GM10847 (cell line): ENCODE data around the gene OR52M1.

Experiments used
- POLR2A ChIP-seq: IDR thresholded peaks from 2 replicates; pipeline ENCODE4 v1.6.1; 2011; ENCODE audit not compliant: insufficient read length; ENCODE audit errors: extremely low read depth

Gene OR52M1

GRCh38 chr11:4551346-4551979 lies 6.5 kb downstream of the OR52M1 start:
- no peak for TF ChIP-seq POLR2A

GRCh38 chr11:4559527-4560440 lies 14.8 kb downstream of the OR52M1 start:
- no peak for TF ChIP-seq POLR2A

GRCh38 chr11:4560467-4560866 lies 15.5 kb downstream of the OR52M1 start:
- no peak for TF ChIP-seq POLR2A

GRCh38 chr11:4565371-4565770 lies 20.4 kb downstream of the OR52M1 start:
- TF ChIP-seq POLR2A, result no peak

GRCh38 chr11:4569075-4569474 lies 24.1 kb downstream of the OR52M1 start:
- TF ChIP-seq POLR2A, result no peak

GRCh38 chr11:4576880-4577279 lies 31.9 kb downstream of the OR52M1 start:
- TF ChIP-seq POLR2A, result no peak

GRCh38 chr11:4577761-4578160 lies 32.8 kb downstream of the OR52M1 start:
- no peak for TF ChIP-seq POLR2A

- TF ChIP-seq POLR2A, result no peak
These were observed 33.6 kb downstream of the OR52M1 start for GRCh38 chr11:4578624-4579023.

GRCh38 chr11:4580124-4580523 lies 35.1 kb downstream of the OR52M1 start:
- no peak for TF ChIP-seq POLR2A

- no peak for TF ChIP-seq POLR2A
These were observed 36.5 kb downstream of the OR52M1 start, which contains the start of gene OR52I2 for GRCh38 chr11:4581443-4581842. OR52I2 (plus strand) TSS chr11:4581743.

GRCh38 chr11:4589017-4589416 lies 44.0 kb downstream of the OR52M1 start:
- no peak for TF ChIP-seq POLR2A

- no peak for TF ChIP-seq POLR2A
These were observed 48.7 kb downstream of the OR52M1 start, which contains the start of gene OR52I1 for GRCh38 chr11:4593739-4594138. OR52I1 (plus strand) TSS chr11:4594039; CDS start chr11:4594039, 0 bp downstream.
